HCT116 (cell line): Measurements from ENCODE around the gene ARHGEF12. TPM values are rescaled to one million over a fixed set of nuclear protein-coding genes. Genes with fewer than 3 reads are reported as not detected.

ENCODE experiments used
- ATAC-seq: fragments of 200-7000 bp; cut with Tn5 transposase; 2 replicates; pipeline ENCODE4 v1.9.1; 2020; ENCODE audit warnings: mild to moderate bottlenecking, moderate library complexity
- BruUV-seq: library from RNA; stranded (reverse); fragments of 400-500 nt; replicated peaks from 2 replicates; lab custom pipeline; 2021; lab: Mats Ljungman, UMichigan
- CTCF ChIA-PET: fragments of 300-600 bp; sonication (Branson Sonifier 250); formaldehyde crosslinking; loops from one replicate; lab custom pipeline; 2021; ENCODE audit warnings: antibody characterized with exemption; lab: Charles Lee
- POLR2A ChIA-PET: fragments of 300-600, 350-600 bp; sonication (Branson Sonifier 250); formaldehyde crosslinking; loops from one replicate; lab custom pipeline; 2021; ENCODE audit warnings: antibody characterized with exemption; lab: Charles Lee
- RAD21 ChIA-PET, 2 experiments: fragments of 300-600 bp; sonication (Branson Sonifier 250); formaldehyde crosslinking; loops; one replicate each; lab custom pipeline; 2023; ENCODE audit warnings: low total read pairs in 2 of 2; ENCODE audit not compliant: uncharacterized antibody in 2 of 2, unreplicated experiment in 2 of 2, low non-redundant PET in 1 of 2; lab: Charles Lee
- DNase-seq: peaks from one replicate; pipeline ENCODE4 v3.0.0-alpha.2; 2010; ENCODE audit warnings: low read depth, low spot score
- H2AFZ ChIP-seq: fragments of 200-600 bp; shearing (Covaris generic), sonication (generic); 2 replicates; pipeline ENCODE4 v1.6.1; 2017; ENCODE audit warnings: low read depth, mixed run types, mixed read lengths, antibody characterized with exemption, low read length; ENCODE audit not compliant: poor library complexity, severe bottlenecking
- H3K27ac ChIP-seq: 2 replicates; pipeline ENCODE4 v1.5.1; 2012; ENCODE audit warnings: low read depth, low read length
- H3K27me3 ChIP-seq: fragments of 200-600 bp; sonication (generic); 2 replicates; pipeline ENCODE4 v1.6.1; 2016; ENCODE audit warnings: mixed run types, low read length, mixed read lengths; ENCODE audit not compliant: insufficient read depth
- H3K36me3 ChIP-seq, 2 experiments: fragments of 200-500 bp in 1 of 2; fragments of 200-600 bp in 1 of 2; sonication (Bioruptor generic) in 1 of 2; sonication (generic) in 1 of 2; 2 replicates each; pipeline versions ENCODE4 v1.5.1 to v1.6.1; 2014 to 2016; ENCODE audit warnings: low read length in 2 of 2, inconsistent platforms in 1 of 2, mixed read lengths in 1 of 2, mixed run types in 1 of 2; ENCODE audit not compliant: insufficient read depth in 2 of 2, control insufficient read depth in 1 of 2
- H3K4me1 ChIP-seq, 2 experiments: fragments of 200-600 bp in 1 of 2; sonication (generic) in 1 of 2; 2 replicates each; pipeline versions ENCODE4 v1.5.1 to v1.6.1; 2012 to 2017; ENCODE audit warnings: low read length in 2 of 2, inconsistent platforms in 1 of 2, mild to moderate bottlenecking in 1 of 2, mixed read lengths in 1 of 2, mixed run types in 1 of 2, moderate library complexity in 1 of 2; ENCODE audit not compliant: insufficient read depth in 2 of 2, control insufficient read depth in 1 of 2
- H3K4me2 ChIP-seq: fragments of 200-600 bp; sonication (generic); 2 replicates; pipeline ENCODE4 v1.6.1; 2017; ENCODE audit warnings: mixed run types, low read length, mixed read lengths
- H3K4me3 ChIP-seq, 2 experiments: fragments of 200-600 bp in 1 of 2; sonication (generic) in 1 of 2; replicated peaks in 1 of 2; 2 replicates each; pipeline ENCODE4 v1.5.1; 2011 to 2016; ENCODE audit warnings: low read length in 2 of 2, control low read depth in 1 of 2, low read depth in 1 of 2, mild to moderate bottlenecking in 1 of 2, mixed read lengths in 1 of 2, mixed run types in 1 of 2
- H3K79me2 ChIP-seq: fragments of 200-600 bp; sonication (generic); 2 replicates; pipeline ENCODE4 v1.6.1; 2017; ENCODE audit warnings: mild to moderate bottlenecking, mixed run types, low read length, moderate library complexity, mixed read lengths; ENCODE audit not compliant: insufficient read depth
- H3K9ac ChIP-seq: fragments of 200-600 bp; sonication (generic); 2 replicates; pipeline ENCODE4 v1.6.1; 2016; ENCODE audit warnings: low read length, mixed read lengths
- H3K9me2 ChIP-seq: fragments of 200-600 bp; sonication (generic), shearing (Covaris generic); 2 replicates; pipeline ENCODE4 v1.6.1; 2017; ENCODE audit warnings: mixed run types, mild to moderate bottlenecking, moderate library complexity; ENCODE audit not compliant: insufficient read depth
- H3K9me3 ChIP-seq, 2 experiments: fragments of 200-500 bp in 1 of 2; fragments of 200-600 bp in 1 of 2; sonication (Bioruptor generic) in 1 of 2; sonication (generic) in 1 of 2; 2 replicates each; pipeline ENCODE4 v1.6.1; 2014 to 2017; ENCODE audit warnings: low read length in 2 of 2, mixed read lengths in 2 of 2, inconsistent platforms in 1 of 2, low read depth in 1 of 2, mild to moderate bottlenecking in 1 of 2, mixed run types in 1 of 2, moderate library complexity in 1 of 2; ENCODE audit not compliant: control insufficient read depth in 1 of 2, insufficient read depth in 1 of 2
- H4K20me1 ChIP-seq: fragments of 200-600 bp; sonication (generic), shearing (Covaris generic); 2 replicates; pipeline ENCODE4 v1.6.1; 2017; ENCODE audit warnings: mixed run types, mild to moderate bottlenecking, moderate library complexity; ENCODE audit not compliant: insufficient read depth
- ATF3 ChIP-seq: IDR thresholded peaks from 2 replicates; pipeline ENCODE4 v1.6.1; 2012
- CEBPB ChIP-seq: IDR thresholded peaks from 2 replicates; pipeline ENCODE4 v1.6.1; 2012; ENCODE audit warnings: low read depth
- CTCF ChIP-seq, 3 experiments: fragments of 200-600 bp in 1 of 3; sonication (generic) in 1 of 3; IDR thresholded peaks in 2 of 3; conservative IDR thresholded peaks in 1 of 3; 2 replicates each; pipeline ENCODE4 v1.5.1; 2012 to 2017; ENCODE audit warnings: low read depth in 2 of 3, low read length in 2 of 3, antibody characterized with exemption in 1 of 3, borderline replicate concordance in 1 of 3, control low read depth in 1 of 3, mild to moderate bottlenecking in 1 of 3, mixed read lengths in 1 of 3, mixed run types in 1 of 3, moderate library complexity in 1 of 3; ENCODE audit not compliant: insufficient read depth in 1 of 3
- EGR1 ChIP-seq: IDR thresholded peaks from 2 replicates; pipeline ENCODE4 v1.6.1; 2012; ENCODE audit warnings: low read depth
- EZH2phosphoT487 ChIP-seq: fragments of 200-600 bp; IDR thresholded peaks from 2 replicates; pipeline ENCODE4 v1.6.1; 2018; ENCODE audit warnings: antibody characterized with exemption, borderline replicate concordance
- JUND ChIP-seq: IDR thresholded peaks from 2 replicates; pipeline ENCODE4 v1.6.1; 2012
- POLR2A ChIP-seq: IDR thresholded peaks from 2 replicates; pipeline ENCODE4 v1.7.0; 2011; ENCODE audit warnings: borderline replicate concordance; ENCODE audit not compliant: insufficient read depth, insufficient read length; ENCODE audit errors: extremely low read depth
- POLR2AphosphoS5 ChIP-seq: IDR thresholded peaks from 2 replicates; pipeline ENCODE4 v1.6.1; 2011; ENCODE audit warnings: mild to moderate bottlenecking, low read depth, low read length, moderate library complexity
- RAD21 ChIP-seq: IDR thresholded peaks from 2 replicates; pipeline ENCODE4 v1.6.1; 2012; ENCODE audit warnings: low read depth, mild to moderate bottlenecking
- REST ChIP-seq: IDR thresholded peaks from 2 replicates; pipeline ENCODE4 v1.6.1; 2012; ENCODE audit warnings: low read depth
- SIN3A ChIP-seq: IDR thresholded peaks from 2 replicates; pipeline ENCODE4 v1.6.1; 2012; ENCODE audit warnings: low read depth
- SP1 ChIP-seq: IDR thresholded peaks from 2 replicates; pipeline ENCODE4 v1.6.1; 2012; ENCODE audit warnings: low read depth
- SRF ChIP-seq: IDR thresholded peaks from 2 replicates; pipeline ENCODE4 v1.6.1; 2012; ENCODE audit warnings: low read depth
- TCF7L2 ChIP-seq: IDR thresholded peaks from 2 replicates; pipeline ENCODE4 v1.7.0; 2011; ENCODE audit warnings: borderline replicate concordance, inconsistent platforms; ENCODE audit not compliant: insufficient read depth, insufficient read length; ENCODE audit errors: extremely low read depth
- ZBTB33 ChIP-seq: IDR thresholded peaks from 2 replicates; pipeline ENCODE4 v1.6.1; 2011; ENCODE audit warnings: mild to moderate bottlenecking, low read length, moderate library complexity; ENCODE audit not compliant: insufficient replicate concordance; ENCODE audit errors: extremely low read depth
- ZFX ChIP-seq: fragments of 450-650 bp; IDR thresholded peaks from 2 replicates; pipeline ENCODE4 v1.6.1; 2017
- ZNF274 ChIP-seq: fragments of 200-500 bp; sonication (Bioruptor generic); IDR thresholded peaks from 2 replicates; pipeline ENCODE4 v1.6.1; 2014; ENCODE audit warnings: mild to moderate bottlenecking, low read depth, low read length, inconsistent platforms
- intact Hi-C: fragments of 100-400 bp; cut with micrococcal nuclease; formaldehyde crosslinking; loops from 2 replicates; pipeline ENCODE4 v1.10.0; 2022
- total RNA-seq: library from RNA; stranded (reverse); gene quantifications from one replicate; pipeline ENCODE4 v1.2.1, GENCODE V29; 2021; ENCODE audit not compliant: unreplicated experiment

The ARHGEF12 gene
- total RNA-seq, 1 experiment from 2014 or later, result 81.4 TPM

GRCh38 chr11:120399307-120399706, 63.1 kb downstream of the ARHGEF12 start:
- ATAC-seq (no peak), DNase-seq (no peak)
- RAD21 ChIA-PET, result no interaction called here
- Histone ChIP-seq H3K9me3 (no peaks in the 10 kb centered on the region), H2AFZ (no peak overlapping the region), H4K20me1 (peaks cover 25% of the 10 kb centered on the region; the same call in 1 of the 2 replicates), H3K27ac (no peak overlapping the region), H3K4me3 (no peak overlapping the region), H3K4me1 (peaks cover 25 to 31% of the 10 kb centered on the region in 2 experiments), H3K27me3 (no peaks in the 10 kb centered on the region), H3K9ac (no peak overlapping the region), H3K36me3 (no peaks in the 10 kb centered on the region), H3K4me2 (peak overlapping the region; percentile 24; the same call in 1 of the 2 replicates), H3K79me2 (peaks cover 87% of the 10 kb centered on the region), H3K9me2 (no peaks in the 10 kb centered on the region)
- TF ChIP-seq CEBPB (no peak), ZFX (no peak), REST (no peak), POLR2AphosphoS5 (no peak), RAD21 (no peak), CTCF (IDR thresholded peaks at IDR 0.05 in 2 of 3, conservative IDR thresholded peaks at IDR 0.05 in 1 of 3; ENCODE audit: borderline replicate concordance in 1 of 3, insufficient read depth in 1 of 3, low read depth in 2 of 3, low read length in 2 of 3) (no peak), ZBTB33 (no peak), SP1 (no peak), ATF3 (no peak), SRF (no peak), JUND (no peak), EGR1 (no peak), SIN3A (no peak), ZNF274 (no peak), TCF7L2 (no peak), EZH2phosphoT487 (no peak), POLR2A (no peak)
- CTCF ChIA-PET, result no interaction called here
- POLR2A ChIA-PET, result no interaction called here
- no TSS peak for BruUV-seq
- intact Hi-C loops, result no loop called here
